H9 (cell line): Measurements from ENCODE around the gene SMAD6. TPM values are rescaled to one million over a fixed set of nuclear protein-coding genes. Genes with fewer than 3 reads are reported as not detected.

Source experiments
- DNase-seq: peaks from one replicate; pipeline ENCODE4 v3.0.0-alpha.2; 2017
- H2AFZ ChIP-seq: one replicate; pipeline ENCODE4 v1.6.1; 2013; ENCODE audit warnings: mild to moderate bottlenecking, low read length, control low read depth, moderate library complexity
- H2AK5ac ChIP-seq: 2 replicates; pipeline ENCODE4 v1.6.1; 2013; ENCODE audit warnings: low read length, control low read depth, mixed read lengths; ENCODE audit not compliant: insufficient read length
- H2BK120ac ChIP-seq: one replicate; pipeline ENCODE4 v1.6.1; 2013; ENCODE audit warnings: low read depth, mild to moderate bottlenecking, low read length, control low read depth, inconsistent platforms; ENCODE audit not compliant: poor library complexity, severe bottlenecking
- H2BK12ac ChIP-seq: 2 replicates; pipeline ENCODE4 v1.6.1; 2013; ENCODE audit warnings: low read length, control low read depth, mixed read lengths, low read depth; ENCODE audit not compliant: insufficient read length
- H2BK15ac ChIP-seq: 2 replicates; pipeline ENCODE4 v1.6.1; 2013; ENCODE audit warnings: low read depth, low read length, control low read depth
- H2BK20ac ChIP-seq: one replicate; pipeline ENCODE4 v1.6.1; 2013; ENCODE audit warnings: low read depth, mild to moderate bottlenecking, low read length, control low read depth, inconsistent platforms; ENCODE audit not compliant: poor library complexity, severe bottlenecking
- H2BK5ac ChIP-seq: 2 replicates; pipeline ENCODE4 v1.6.1; 2013; ENCODE audit warnings: low read length, control low read depth, mixed read lengths; ENCODE audit not compliant: insufficient read length
- H3K14ac ChIP-seq: 2 replicates; pipeline ENCODE4 v1.6.1; 2013; ENCODE audit warnings: low read length, control low read depth; ENCODE audit not compliant: insufficient read depth
- H3K18ac ChIP-seq: 2 replicates; pipeline ENCODE4 v1.6.1; 2013; ENCODE audit warnings: low read depth, mild to moderate bottlenecking, mixed read lengths, low read length, control low read depth; ENCODE audit not compliant: insufficient read length
- H3K23ac ChIP-seq: 2 replicates; pipeline ENCODE4 v1.6.1; 2013; ENCODE audit warnings: low read length, control low read depth, mixed read lengths, low read depth; ENCODE audit not compliant: insufficient read length
- H3K23me2 ChIP-seq: 2 replicates; pipeline ENCODE4 v1.6.1; 2013; ENCODE audit warnings: low read depth, mild to moderate bottlenecking, mixed read lengths, low read length, control low read depth; ENCODE audit not compliant: insufficient read length, poor library complexity, severe bottlenecking
- H3K27ac ChIP-seq: 2 replicates; pipeline ENCODE4 v1.5.1; 2013; ENCODE audit warnings: low read length, control low read depth, mixed read lengths, low read depth; ENCODE audit not compliant: insufficient read length
- H3K27me3 ChIP-seq: 2 replicates; pipeline ENCODE4 v1.6.1; 2013; ENCODE audit warnings: low read length, control low read depth, inconsistent platforms; ENCODE audit not compliant: insufficient read depth
- H3K4ac ChIP-seq: 2 replicates; pipeline ENCODE4 v1.6.1; 2013; ENCODE audit warnings: low read depth, mild to moderate bottlenecking, control low read depth, inconsistent platforms, low read length, moderate library complexity
- H3K4me1 ChIP-seq: 2 replicates; pipeline ENCODE4 v1.6.1; 2013; ENCODE audit warnings: low read length, control low read depth, inconsistent platforms; ENCODE audit not compliant: insufficient read depth
- H3K4me2 ChIP-seq: 2 replicates; pipeline ENCODE4 v1.6.1; 2013; ENCODE audit warnings: low read length, control low read depth, mixed read lengths; ENCODE audit not compliant: insufficient read length, insufficient read depth
- H3K56ac ChIP-seq: 2 replicates; pipeline ENCODE4 v1.6.1; 2013; ENCODE audit warnings: low read depth, mild to moderate bottlenecking, mixed read lengths, low read length, control low read depth; ENCODE audit not compliant: insufficient read length
- H3K79me1 ChIP-seq: 2 replicates; pipeline ENCODE4 v1.6.1; 2013; ENCODE audit warnings: low read depth, mild to moderate bottlenecking, moderate library complexity, low read length, control low read depth, inconsistent platforms; ENCODE audit not compliant: insufficient read depth, poor library complexity, severe bottlenecking
- H3K79me2 ChIP-seq: 2 replicates; pipeline ENCODE4 v1.6.1; 2013; ENCODE audit warnings: low read length, control low read depth, inconsistent platforms; ENCODE audit not compliant: insufficient read depth
- H3K9ac ChIP-seq: 2 replicates; pipeline ENCODE4 v1.6.1; 2013; ENCODE audit warnings: low read length, control low read depth, mixed read lengths; ENCODE audit not compliant: insufficient read length; ENCODE audit errors: extremely low read depth
- H3K9me3 ChIP-seq: one replicate; pipeline ENCODE4 v1.6.1; 2013; ENCODE audit warnings: low read depth, low read length, inconsistent platforms; ENCODE audit not compliant: control insufficient read depth
- H3T11ph ChIP-seq: one replicate; pipeline ENCODE4 v1.6.1; 2013; ENCODE audit warnings: mild to moderate bottlenecking, low read length, control low read depth, inconsistent platforms
- H4K20me1 ChIP-seq: one replicate; pipeline ENCODE4 v1.6.1; 2013; ENCODE audit not compliant: control insufficient read depth, insufficient read length, insufficient read depth
- H4K5ac ChIP-seq: 2 replicates; pipeline ENCODE4 v1.6.1; 2013; ENCODE audit warnings: low read depth, mild to moderate bottlenecking, mixed read lengths, low read length, control low read depth; ENCODE audit not compliant: insufficient read length
- H4K8ac ChIP-seq: replicated peaks from 2 replicates; pipeline ENCODE4 v1.6.1; 2013; ENCODE audit warnings: low read length, control low read depth, mixed read lengths, low read depth; ENCODE audit not compliant: insufficient read length
- H4K91ac ChIP-seq: 2 replicates; pipeline ENCODE4 v1.6.1; 2013; ENCODE audit warnings: low read depth, mild to moderate bottlenecking, moderate library complexity, mixed read lengths, low read length, control low read depth; ENCODE audit not compliant: insufficient read length
- H3K27ac Mint-ChIP-seq, 3 experiments: 2 replicates in 2 of 3; 3 replicates in 1 of 3; pipeline ENCODE4 v1.8.0; 2020 to 2021; ENCODE audit warnings: mixed read lengths in 3 of 3, mild to moderate bottlenecking in 1 of 3, moderate library complexity in 1 of 3
- H3K27me3 Mint-ChIP-seq: 2 replicates; pipeline ENCODE4 v1.8.0; 2021; ENCODE audit warnings: low read depth, mild to moderate bottlenecking, moderate library complexity, mixed read lengths
- H3K36me3 Mint-ChIP-seq, 3 experiments: 2 replicates in 2 of 3; 3 replicates in 1 of 3; pipeline ENCODE4 v1.8.0; 2020 to 2021; ENCODE audit warnings: low read depth in 3 of 3, mixed read lengths in 3 of 3; ENCODE audit not compliant: insufficient read depth in 1 of 3
- H3K4me1 Mint-ChIP-seq, 2 experiments: 2 replicates each; pipeline ENCODE4 v1.8.0; 2020; ENCODE audit warnings: mixed read lengths in 2 of 2
- H3K4me3 Mint-ChIP-seq, 2 experiments: 2 replicates in 1 of 2; 3 replicates in 1 of 2; pipeline ENCODE4 v1.8.0; 2020 to 2021; ENCODE audit warnings: mild to moderate bottlenecking in 2 of 2, mixed read lengths in 2 of 2, moderate library complexity in 1 of 2
- H3K9me3 Mint-ChIP-seq, 2 experiments: 2 replicates in 1 of 2; 3 replicates in 1 of 2; pipeline ENCODE4 v1.8.0; 2020; ENCODE audit warnings: mild to moderate bottlenecking in 2 of 2, mixed read lengths in 2 of 2, moderate library complexity in 1 of 2
- CTCF ChIP-seq: fragments of 200-600 bp; sonication (generic); conservative IDR thresholded peaks from 3 replicates; pipeline ENCODE4 v1.8.0; 2021; ENCODE audit warnings: antibody characterized with exemption, mild to moderate bottlenecking
- WGBS: extraction: QIAGEN DNeasy Blood & Tissue Kit; methylation state at CpG from one replicate; pipeline ENCODE4 v1.1.7; 2013; ENCODE audit warnings: missing lambda C conversion rate, low lambda C conversion rate, mixed read lengths; ENCODE audit not compliant: insufficient read length; ENCODE audit errors: extremely low coverage; 5-methylcytosine and 5-hydroxymethylcytosine counted together
- total RNA-seq: library from RNA; stranded (reverse); gene quantifications from 2 replicates; pipeline ENCODE4 v1.2.1, GENCODE V29; 2021

The SMAD6 gene
- total RNA-seq, 1 experiment from 2014 or later: 6.0 TPM

- Histone ChIP-seq H3K14ac (no peak overlapping the region), H3K56ac (no peak overlapping the region), H4K91ac (no peak overlapping the region), H3K79me1 (no peaks in the 10 kb centered on the region), H2BK15ac (no peak overlapping the region), H3T11ph (no peak overlapping the region), H3K9ac (no peak overlapping the region), H3K18ac (no peak overlapping the region), H2BK12ac (no peak overlapping the region), H3K27me3 (peaks cover 14% of the 10 kb centered on the region), H3K23me2 (peaks cover 22% of the 10 kb centered on the region), H2AK5ac (no peak overlapping the region), H4K5ac (no peak overlapping the region), H3K23ac (no peak overlapping the region), H4K20me1 (no peaks in the 10 kb centered on the region), H2BK5ac (no peak overlapping the region), H2BK120ac (no peak overlapping the region), H2AFZ (no peak overlapping the region), H3K9me3 (no peaks in the 10 kb centered on the region), H3K4me1 (0 out of 2 replicates have a peak, but pooled peaks cover 2% of the 10 kb centered on the region), H3K4ac (no peak overlapping the region), H4K8ac (no peak overlapping the region), H3K79me2 (no peaks in the 10 kb centered on the region), H3K27ac (no peak overlapping the region), H3K4me2 (peak overlapping the region; percentile 27), H2BK20ac (no peak overlapping the region)
- no CpG with 5 or more reads among the region's 59 CpGs for WGBS
- H3K27me3 Mint-ChIP-seq: peaks cover 27% of the 10 kb centered on the region
- H3K4me3 Mint-ChIP-seq: no peak overlapping the region
- H3K4me1 Mint-ChIP-seq: peaks cover 34 to 52% of the 10 kb centered on the region in 2 experiments
- peaks cover 0 to 9% (median 2%) of the 10 kb centered on the region in 3 experiments; a peak in 5 of 7 replicates for H3K36me3 Mint-ChIP-seq
- DNase-seq: no peak
- H3K27ac Mint-ChIP-seq: no peak overlapping the region
- TF ChIP-seq CTCF: no peak
- peaks cover 0 to 1% of the 10 kb centered on the region in 2 experiments; a peak in 2 of 5 replicates for H3K9me3 Mint-ChIP-seq
Observed at GRCh38 chr15:66703540-66703941, 1.5 kb downstream of the SMAD6 start.
